A673 (cell line): ENCODE data around the gene LRRIQ4.

Source experiments
- CTCF ChIP-seq: fragments of 300-800, 200-600 bp; sonication (generic); conservative IDR thresholded peaks from 2 replicates; pipeline ENCODE4 v1.5.1; 2017; ENCODE audit warnings: low read depth, mild to moderate bottlenecking, antibody characterized with exemption, low read length, moderate library complexity, mixed read lengths
- EZH2 ChIP-seq: fragments of 200-600 bp; sonication (generic); IDR thresholded peaks from 2 replicates; pipeline ENCODE4 v1.6.1; 2017; ENCODE audit warnings: borderline replicate concordance, low read depth, mild to moderate bottlenecking, mixed read lengths, antibody characterized with exemption, low read length; ENCODE audit not compliant: poor library complexity, severe bottlenecking

- TF ChIP-seq CTCF = no peak
- no peak for TF ChIP-seq EZH2
Observed at GRCh38 chr3:169771497-169772304, 41.0 kb upstream of the LRRIQ4 start.
